ENCODE data around the gene GOLGA3.

The GOLGA3 gene

DNA sequence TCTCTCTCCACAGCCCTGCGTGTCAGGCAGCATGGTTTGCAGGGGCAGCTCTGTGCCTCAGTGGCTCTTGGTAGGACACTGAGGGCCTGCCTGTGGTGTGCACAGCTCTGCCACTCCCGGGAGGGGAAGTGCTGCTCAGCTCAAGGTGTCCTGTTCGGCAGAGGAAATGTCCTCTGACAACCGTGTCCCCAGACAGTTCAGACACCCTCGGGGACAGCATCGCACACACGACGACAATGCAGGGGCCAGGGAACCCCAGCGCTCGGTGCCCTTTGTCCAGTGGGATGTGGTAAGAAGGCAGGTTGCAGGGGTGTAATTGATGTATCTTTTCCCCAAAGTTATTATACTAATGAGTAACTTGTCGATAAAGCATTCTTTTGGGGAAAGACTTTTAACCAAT lies 81.3 kb downstream of the GOLGA3 start:
- TF ChIP-seq POLR2A (IDR thresholded peaks at IDR 0.05; ENCODE audit: low read length) (no peak), GATA1 (IDR thresholded peaks at IDR 0.05; ENCODE audit: low read depth, low read length) (no peak)
- DNase-seq: no peak

DNA sequence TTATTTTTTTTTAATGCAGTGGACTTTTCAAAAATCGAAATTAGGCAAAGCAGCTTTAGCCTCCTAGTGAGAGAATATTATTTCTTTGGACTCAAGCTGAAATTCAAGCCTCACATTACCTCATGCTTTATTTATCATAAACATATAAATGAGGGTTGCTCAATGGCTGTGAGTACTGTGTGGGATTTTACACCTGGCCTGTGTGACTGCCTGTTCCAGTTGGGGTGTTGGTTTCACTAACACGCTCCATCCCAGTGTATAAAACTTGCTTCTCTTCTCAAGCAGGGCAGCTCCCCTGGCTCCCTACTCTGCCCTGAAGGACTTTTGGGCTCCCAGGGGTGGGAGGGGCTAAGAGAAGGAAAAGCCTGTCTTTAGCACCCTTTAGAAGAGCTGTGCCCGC lies 82.1 kb downstream of the GOLGA3 start:
- DNase-seq: no peak

DNA sequence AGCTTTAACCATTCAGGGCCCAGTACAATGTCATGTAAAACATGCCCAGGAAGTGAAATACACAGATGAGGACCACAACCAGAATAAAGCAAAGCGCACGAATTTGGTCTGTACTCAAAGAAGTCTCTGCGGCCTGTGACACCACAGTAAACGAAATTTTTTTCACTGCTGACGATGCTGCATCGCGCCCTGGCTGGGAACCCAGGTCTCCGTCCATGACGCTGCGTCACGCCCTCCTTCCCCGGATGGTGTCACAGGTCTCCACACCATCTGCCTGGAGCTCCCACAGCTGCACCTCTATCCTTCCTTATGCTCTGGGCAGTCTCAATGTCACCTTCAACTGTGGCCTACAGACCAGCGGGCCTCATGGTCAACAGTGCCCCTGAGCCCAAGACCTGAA lies 84.8 kb downstream of the GOLGA3 start:
- no peak for DNase-seq
- TF ChIP-seq GATA1 (IDR thresholded peaks at IDR 0.05; ENCODE audit: low read depth, low read length): no peak
- no peak for TF ChIP-seq POLR2A (IDR thresholded peaks at IDR 0.05; ENCODE audit: low read length)

More for the DNA sequence above, 82.1 kb downstream of the GOLGA3 start:
- no peak for TF ChIP-seq GATA1 (IDR thresholded peaks at IDR 0.05; ENCODE audit: low read depth, low read length)
- no peak for TF ChIP-seq POLR2A (IDR thresholded peaks at IDR 0.05; ENCODE audit: low read length)

DNA sequence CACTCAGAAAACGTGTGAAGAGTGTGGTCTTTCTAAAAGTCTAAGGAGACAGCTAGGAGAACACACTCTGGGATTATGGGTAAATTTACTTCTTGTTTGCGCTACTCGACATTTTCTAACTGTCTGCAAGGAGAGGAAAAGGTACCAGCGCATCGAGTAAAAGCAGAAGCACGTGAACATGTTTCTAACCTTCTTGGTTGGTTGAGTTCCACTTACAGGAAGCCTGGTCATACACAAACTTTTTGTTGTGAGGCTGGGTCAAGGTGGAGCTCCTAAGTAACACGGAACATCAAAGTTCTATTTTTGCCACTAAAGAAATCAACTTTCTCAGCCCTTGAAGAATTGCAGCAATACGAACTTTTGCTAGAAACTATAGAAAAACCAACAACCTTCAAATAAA lies 87.0 kb downstream of the GOLGA3 start:
- TF ChIP-seq POLR2A (IDR thresholded peaks at IDR 0.05; ENCODE audit: low read length): no peak
- no peak for TF ChIP-seq GATA1 (IDR thresholded peaks at IDR 0.05; ENCODE audit: low read depth, low read length)
- no peak for DNase-seq

DNA sequence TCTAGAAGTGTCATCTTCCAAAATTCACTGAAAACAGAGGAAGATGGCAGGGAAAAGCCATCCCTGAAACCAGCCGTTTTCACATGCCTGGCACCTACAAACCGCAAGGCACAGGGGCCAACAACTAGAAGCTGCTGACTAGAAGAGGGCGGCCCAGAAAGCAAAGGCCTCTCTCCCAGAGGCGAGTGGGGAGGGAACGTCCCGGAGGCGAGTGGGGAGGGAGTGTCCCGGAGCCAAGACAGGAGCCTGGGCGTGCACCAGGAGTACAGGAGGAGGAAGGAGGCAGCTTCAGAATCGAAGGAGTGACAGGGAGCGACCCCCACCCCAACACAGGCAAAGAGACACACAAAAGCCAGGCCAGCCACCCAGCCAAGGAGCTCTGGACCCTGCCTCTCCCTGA lies 88.0 kb downstream of the GOLGA3 start:
- DNase-seq: no peak
- no peak for TF ChIP-seq GATA1 (IDR thresholded peaks at IDR 0.05; ENCODE audit: low read depth, low read length)
- TF ChIP-seq POLR2A (IDR thresholded peaks at IDR 0.05; ENCODE audit: low read length): no peak

DNA sequence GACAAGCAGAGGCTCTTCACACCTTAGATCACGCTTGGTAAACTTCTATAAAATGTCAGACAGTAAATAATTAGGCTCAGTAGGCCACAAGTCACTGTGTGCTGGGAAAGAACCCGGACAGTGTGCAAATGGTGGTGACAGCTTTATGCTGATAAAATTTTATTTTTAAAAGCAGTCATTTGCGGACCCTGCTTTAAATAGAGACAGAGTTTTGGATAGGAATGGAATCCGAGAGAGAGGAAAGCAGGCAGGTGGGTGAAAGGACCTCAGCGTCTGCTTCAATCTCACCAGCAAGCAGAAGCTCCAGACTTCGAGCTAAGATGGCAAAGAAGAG lies 88.4 kb downstream of the GOLGA3 start:
- DNase-seq: no peak
- TF ChIP-seq GATA1 (IDR thresholded peaks at IDR 0.05; ENCODE audit: low read depth, low read length): no peak
- no peak for TF ChIP-seq POLR2A (IDR thresholded peaks at IDR 0.05; ENCODE audit: low read length)

DNA sequence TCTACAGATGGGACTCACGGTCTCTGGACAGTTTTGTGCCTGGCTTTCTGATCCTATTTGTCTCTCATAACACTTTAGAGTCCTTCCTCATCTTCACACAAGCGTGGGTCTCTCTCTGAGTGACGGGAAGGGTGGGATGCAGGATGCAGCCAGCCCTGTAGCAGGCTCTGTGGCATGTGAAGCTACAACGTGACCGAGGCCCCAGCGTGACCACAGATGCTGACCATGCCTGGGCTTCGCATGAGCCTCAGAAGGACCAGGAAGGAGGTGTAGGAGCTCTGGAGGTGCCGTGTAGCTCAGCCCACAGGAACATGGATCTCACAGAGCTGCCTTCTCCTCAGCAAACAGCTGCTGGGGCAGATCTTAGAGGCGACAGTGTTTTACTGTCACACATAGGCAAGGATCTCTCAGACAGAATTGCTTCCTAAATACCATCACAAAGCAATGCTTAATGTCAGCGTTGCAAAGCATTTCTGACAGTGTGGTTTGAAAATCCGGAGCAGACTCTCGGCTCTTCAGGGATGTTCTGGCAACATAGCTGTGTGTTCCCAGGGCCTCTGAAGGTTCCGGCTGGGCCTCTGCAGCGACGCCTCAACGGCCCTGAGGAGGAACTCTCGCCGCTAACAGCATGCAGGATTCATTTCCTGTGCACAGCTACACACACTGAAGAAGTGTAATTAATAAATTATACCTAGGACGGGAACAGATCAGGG lies 88.9 kb downstream of the GOLGA3 start:
- no peak for DNase-seq
- TF ChIP-seq GATA1 (IDR thresholded peaks at IDR 0.05; ENCODE audit: low read depth, low read length) (no peak), POLR2A (IDR thresholded peaks at IDR 0.05; ENCODE audit: low read length) (no peak)

DNA sequence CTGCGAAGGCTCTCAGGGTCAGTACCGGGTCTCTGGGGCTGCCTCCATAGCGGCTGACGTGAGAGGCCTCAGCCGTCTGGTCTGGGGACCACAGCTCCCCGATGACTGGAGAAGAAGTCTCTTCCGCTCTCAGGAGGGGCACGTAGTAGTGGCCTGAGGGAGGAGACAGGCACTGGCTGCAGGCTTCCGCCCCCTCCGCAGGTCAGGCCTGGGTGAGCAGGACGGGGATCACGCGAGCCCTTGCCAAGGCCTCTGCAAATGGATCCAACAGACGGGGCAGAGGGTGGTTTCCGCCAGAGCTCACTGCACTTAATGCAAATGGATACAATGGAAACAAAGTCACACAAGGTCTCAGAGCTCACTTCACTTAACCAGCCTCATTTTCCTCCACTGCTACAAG lies 91.8 kb downstream of the GOLGA3 start:
- TF ChIP-seq POLR2A (IDR thresholded peaks at IDR 0.05; ENCODE audit: low read length): no peak
- TF ChIP-seq GATA1 (IDR thresholded peaks at IDR 0.05; ENCODE audit: low read depth, low read length): no peak
- DNase-seq: no peak

DNA sequence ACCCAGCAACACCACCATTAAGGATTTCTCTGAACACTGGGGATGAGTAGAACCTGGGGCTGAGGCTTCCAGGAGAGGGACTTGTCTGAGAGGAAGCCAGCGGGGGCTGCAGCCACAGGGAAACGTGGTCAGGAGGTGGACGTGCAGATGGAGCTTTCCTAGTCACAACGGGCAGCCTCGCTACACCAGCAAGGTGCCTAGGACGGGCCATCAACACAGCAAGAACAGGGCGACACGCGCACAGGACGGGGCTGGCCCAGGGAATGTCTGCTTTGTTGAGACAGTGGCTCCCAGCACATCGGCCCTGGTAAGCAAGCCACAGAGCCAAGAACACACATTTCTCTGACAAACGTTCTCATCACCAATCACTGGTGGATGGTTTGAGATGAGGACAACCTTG lies 92.3 kb downstream of the GOLGA3 start:
- TF ChIP-seq POLR2A (IDR thresholded peaks at IDR 0.05; ENCODE audit: low read length): no peak
- no peak for TF ChIP-seq GATA1 (IDR thresholded peaks at IDR 0.05; ENCODE audit: low read depth, low read length)
- DNase-seq: no peak

DNA sequence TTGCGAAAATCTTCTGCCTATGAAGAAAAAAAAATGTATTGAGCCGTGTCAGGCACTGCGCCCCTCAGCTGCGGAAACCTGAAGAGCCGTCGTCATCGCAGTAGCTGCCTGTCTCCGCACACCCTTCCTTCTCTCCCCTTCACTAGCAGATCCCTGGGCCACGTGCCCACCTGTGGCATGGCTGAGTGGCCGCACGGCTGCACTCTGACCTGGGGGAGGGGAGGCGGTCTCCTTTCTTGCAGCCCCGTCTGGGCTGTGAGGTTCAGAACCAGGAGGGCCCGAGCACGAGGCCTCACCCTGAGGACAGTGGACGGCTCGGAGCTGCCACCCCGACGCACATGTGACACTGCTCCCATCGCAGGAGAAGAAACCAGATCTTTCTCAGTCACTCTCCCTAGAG lies 93.2 kb downstream of the GOLGA3 start:
- TF ChIP-seq POLR2A (IDR thresholded peaks at IDR 0.05; ENCODE audit: low read length) (no peak), GATA1 (IDR thresholded peaks at IDR 0.05; ENCODE audit: low read depth, low read length) (no peak)
- no peak for DNase-seq

DNA sequence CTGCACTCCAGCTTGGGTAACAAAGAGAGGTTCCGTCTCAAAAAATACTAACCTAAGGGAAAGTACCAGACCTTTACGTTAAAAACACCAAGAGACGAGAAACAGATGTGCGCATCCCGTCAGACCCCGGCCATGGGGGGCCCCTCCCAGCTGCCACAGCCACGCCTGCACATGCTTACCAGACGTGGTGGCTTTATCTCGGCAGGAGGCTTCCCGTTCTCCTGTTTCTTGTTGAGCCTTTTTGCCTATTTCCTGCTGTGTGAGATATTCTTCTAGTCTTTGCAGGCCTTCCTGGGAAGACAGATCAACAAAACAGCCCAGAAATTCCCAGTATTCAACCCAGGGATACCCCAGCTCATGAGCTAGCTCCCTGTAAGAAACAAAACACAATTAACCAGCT lies 94.5 kb downstream of the GOLGA3 start:
- no peak for TF ChIP-seq GATA1 (IDR thresholded peaks at IDR 0.05; ENCODE audit: low read depth, low read length)
- TF ChIP-seq POLR2A (IDR thresholded peaks at IDR 0.05; ENCODE audit: low read length): no peak
- no peak for DNase-seq

DNA sequence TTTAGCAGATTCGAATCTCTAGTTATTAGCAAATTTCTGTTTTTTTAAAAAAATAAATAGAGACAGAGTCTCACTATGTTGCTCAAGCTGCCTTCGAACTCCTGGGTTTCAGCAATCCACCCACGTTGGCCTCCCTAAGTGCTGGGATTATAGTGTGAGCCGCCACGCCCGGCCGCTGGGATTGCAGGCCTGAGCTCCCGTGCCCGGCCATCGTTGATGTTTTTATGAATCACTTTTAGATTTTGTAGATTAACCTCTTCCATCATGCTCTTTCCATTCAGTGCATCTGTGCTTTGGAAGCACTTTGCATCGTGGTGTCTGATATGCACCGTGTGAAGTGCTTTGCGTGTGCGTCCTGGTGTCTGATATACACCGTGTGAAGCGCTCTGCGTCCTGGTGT lies 97.1 kb downstream of the GOLGA3 start:
- TF ChIP-seq GATA1 (IDR thresholded peaks at IDR 0.05; ENCODE audit: low read depth, low read length) (no peak), POLR2A (IDR thresholded peaks at IDR 0.05; ENCODE audit: low read length) (no peak)
- no peak for DNase-seq

DNA sequence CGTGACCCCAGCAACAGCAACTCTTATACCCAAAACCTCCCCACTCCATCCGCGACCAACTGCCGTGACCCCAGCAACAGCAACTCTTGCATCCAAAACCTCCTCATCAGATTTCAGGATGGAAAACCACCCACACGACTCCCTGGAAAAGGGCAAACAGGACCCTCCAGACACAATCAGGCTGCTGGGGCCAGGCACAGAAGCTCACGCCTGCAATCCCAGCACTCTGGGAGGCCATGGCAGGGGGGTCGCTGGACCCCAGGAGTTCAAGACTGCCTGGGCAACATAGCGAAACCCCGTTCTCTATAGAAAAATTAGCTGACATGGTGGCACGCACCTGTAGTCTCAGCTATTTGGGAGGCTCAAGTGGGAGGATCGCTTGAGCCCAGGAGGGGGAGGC lies 98.3 kb downstream of the GOLGA3 start:
- TF ChIP-seq POLR2A (IDR thresholded peaks at IDR 0.05; ENCODE audit: low read length): no peak
- TF ChIP-seq GATA1 (IDR thresholded peaks at IDR 0.05; ENCODE audit: low read depth, low read length): no peak
- DNase-seq: no peak

DNA sequence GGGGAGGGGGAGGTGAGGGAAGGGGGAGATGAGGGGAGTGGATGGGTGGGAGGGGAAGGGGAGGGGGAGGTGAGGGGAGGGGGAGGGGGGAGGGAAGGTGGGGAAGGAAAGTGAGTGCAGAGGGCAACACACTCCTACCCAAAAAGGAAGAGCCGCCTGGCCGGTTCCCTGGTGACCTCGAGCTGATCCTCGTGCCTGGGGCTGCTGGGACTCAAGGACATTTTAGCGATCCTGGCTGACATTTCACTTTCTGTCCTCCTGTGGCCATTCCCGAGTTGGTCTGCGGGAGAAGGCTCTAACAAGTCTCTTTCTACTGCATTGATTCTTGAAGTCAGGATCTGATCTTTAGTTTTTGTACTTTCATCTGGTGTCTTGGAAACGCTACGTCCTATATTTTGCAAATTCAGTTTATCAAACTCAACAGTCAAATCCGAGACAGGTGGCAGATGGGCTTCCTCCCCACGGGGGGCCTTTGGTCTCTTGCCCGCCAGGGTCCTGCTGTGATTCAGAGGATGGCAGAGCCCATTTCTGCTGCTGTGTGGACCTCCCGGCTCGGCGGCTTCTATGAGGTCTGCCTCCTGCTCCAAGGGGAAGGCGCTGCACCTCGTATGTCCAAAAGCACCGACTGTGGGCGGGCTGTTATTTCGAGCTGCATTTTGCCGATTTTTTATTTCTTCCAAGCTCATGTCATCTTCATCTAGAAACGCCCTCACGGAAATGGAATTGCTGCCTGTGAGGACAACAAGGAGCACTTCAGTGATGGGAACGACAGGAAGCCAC lies 98.9 kb downstream of the GOLGA3 start:
- peak in 1 of 2 experiments; percentile 37 for DNase-seq
- TF ChIP-seq GATA1 (IDR thresholded peaks at IDR 0.05; ENCODE audit: low read depth, low read length): no peak
- no peak for TF ChIP-seq POLR2A (IDR thresholded peaks at IDR 0.05; ENCODE audit: low read length)

DNA sequence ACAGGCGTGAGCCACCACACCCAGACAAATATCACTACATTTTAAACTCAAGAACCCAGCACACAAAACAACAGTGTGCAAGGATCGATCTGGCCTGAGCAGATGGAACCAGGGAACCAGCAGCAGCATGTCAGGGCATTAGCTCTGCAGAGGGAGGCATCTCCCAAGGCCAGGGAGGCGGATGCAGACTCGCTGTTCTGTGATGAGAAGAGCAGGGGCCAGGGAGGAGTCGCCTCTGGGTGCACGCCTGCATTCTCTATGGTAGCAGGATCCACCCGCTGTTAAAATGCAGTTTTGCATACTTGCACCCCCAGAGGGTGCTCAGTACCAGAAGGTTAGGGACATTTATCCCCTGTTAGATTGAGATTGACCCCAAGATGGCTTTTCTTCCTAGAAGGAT lies 100.2 kb downstream of the GOLGA3 start:
- TF ChIP-seq GATA1 (IDR thresholded peaks at IDR 0.05; ENCODE audit: low read depth, low read length) (no peak), POLR2A (IDR thresholded peaks at IDR 0.05; ENCODE audit: low read length) (no peak)

More for the DNA sequence above, 100.2 kb downstream of the GOLGA3 start:
- DNase-seq: no peak
